Measurements from ENCODE around the gene GAL3ST2. TPM values are rescaled to one million over a fixed set of nuclear protein-coding genes. Genes with fewer than 3 reads are reported as not detected.

The GAL3ST2 gene
- total RNA-seq, 4 donors from 2014 or later, result 0.80 to 3.3 TPM; not detected in 2

DNA sequence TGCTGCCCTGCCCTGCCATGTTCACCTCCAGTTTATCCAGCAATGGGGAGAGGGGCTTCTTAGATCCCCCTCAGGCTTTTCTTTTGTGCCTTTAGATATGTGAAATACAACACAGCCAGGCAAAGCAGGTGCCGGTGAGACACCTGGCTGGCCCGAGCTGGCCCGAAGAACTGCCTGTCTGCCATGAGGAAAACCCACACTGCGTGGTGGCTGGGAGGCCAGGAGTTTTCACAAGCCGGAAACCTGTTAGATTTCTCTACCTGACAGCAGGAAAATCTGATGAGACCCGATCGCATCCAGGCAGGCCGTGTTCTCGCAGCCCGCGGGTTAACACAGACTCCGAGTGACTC is 5.7 kb upstream of the GAL3ST2 start:
- peaks cover 0 to 15% (median 5%) of the 10 kb centered on the region in 4 donors for H3K4me1 ChIP-seq
- H3K27ac ChIP-seq, result no peak overlapping the region
- no peaks in the 10 kb centered on the region for H3K27me3 ChIP-seq
- DNase-seq, result no peak
- H3K9me3 ChIP-seq, result no peaks in the 10 kb centered on the region
- no peak overlapping the region for H3K4me3 ChIP-seq
- no peak for TF ChIP-seq POLR2A (IDR thresholded peaks at IDR 0.05)
- TF ChIP-seq CTCF (IDR thresholded peaks at IDR 0.05), result no peak
- H3K36me3 ChIP-seq, result no peaks in the 10 kb centered on the region

- TF ChIP-seq POLR2A (IDR thresholded peaks at IDR 0.05) (no peak), CTCF (IDR thresholded peaks at IDR 0.05) (no peak)
- H3K4me1 ChIP-seq, result peaks cover 0 to 15% (median 5%) of the 10 kb centered on the region in 4 donors
- DNase-seq, result peak in 1 of 3 donors; percentile 55
- H3K27ac ChIP-seq, result peak overlapping the region in 1 of 4 donors; percentile 14
- H3K4me3 ChIP-seq, result no peak overlapping the region
- no peaks in the 10 kb centered on the region for H3K36me3 ChIP-seq
- H3K9me3 ChIP-seq, result no peaks in the 10 kb centered on the region
- no peaks in the 10 kb centered on the region for H3K27me3 ChIP-seq
Measured at GRCh38 chr2:241771286-241772062, 5.1 kb upstream of the GAL3ST2 start.

DNA sequence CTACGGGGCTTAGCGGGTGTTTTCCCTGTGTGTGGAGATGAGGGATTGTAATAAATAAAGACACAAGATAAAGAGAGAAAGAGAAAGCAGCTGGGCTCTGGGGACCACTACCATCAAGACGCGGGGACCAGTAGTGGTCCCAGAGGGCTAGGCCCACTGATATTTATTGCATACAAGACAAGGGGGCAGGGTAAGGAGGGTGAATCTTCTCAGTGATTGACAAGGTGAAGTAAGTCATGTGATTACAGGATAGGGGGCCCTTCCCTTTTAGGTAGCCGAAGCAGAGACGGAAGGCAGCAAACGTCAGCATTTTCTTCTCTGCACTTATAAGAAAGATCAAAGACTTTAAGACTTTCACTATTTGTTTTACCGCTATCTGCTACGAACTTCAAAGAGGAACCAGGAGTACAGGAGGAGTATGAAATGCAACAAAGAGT is 4.5 kb upstream of the GAL3ST2 start:
- H3K9me3 ChIP-seq, result no peaks in the 10 kb centered on the region
- H3K27me3 ChIP-seq, result no peaks in the 10 kb centered on the region
- H3K36me3 ChIP-seq, result no peaks in the 10 kb centered on the region
- TF ChIP-seq CTCF (IDR thresholded peaks at IDR 0.05) (no peak), POLR2A (IDR thresholded peaks at IDR 0.05) (no peak)
- H3K27ac ChIP-seq, result peak overlapping the region in 1 of 4 donors; percentile 14
- peaks cover 0 to 15% (median 5%) of the 10 kb centered on the region in 4 donors for H3K4me1 ChIP-seq
- peak in 2 of 3 donors; percentile 45 to 46 for DNase-seq
- peak overlapping the region in 1 of 4 donors; percentile 18 for H3K4me3 ChIP-seq

DNA sequence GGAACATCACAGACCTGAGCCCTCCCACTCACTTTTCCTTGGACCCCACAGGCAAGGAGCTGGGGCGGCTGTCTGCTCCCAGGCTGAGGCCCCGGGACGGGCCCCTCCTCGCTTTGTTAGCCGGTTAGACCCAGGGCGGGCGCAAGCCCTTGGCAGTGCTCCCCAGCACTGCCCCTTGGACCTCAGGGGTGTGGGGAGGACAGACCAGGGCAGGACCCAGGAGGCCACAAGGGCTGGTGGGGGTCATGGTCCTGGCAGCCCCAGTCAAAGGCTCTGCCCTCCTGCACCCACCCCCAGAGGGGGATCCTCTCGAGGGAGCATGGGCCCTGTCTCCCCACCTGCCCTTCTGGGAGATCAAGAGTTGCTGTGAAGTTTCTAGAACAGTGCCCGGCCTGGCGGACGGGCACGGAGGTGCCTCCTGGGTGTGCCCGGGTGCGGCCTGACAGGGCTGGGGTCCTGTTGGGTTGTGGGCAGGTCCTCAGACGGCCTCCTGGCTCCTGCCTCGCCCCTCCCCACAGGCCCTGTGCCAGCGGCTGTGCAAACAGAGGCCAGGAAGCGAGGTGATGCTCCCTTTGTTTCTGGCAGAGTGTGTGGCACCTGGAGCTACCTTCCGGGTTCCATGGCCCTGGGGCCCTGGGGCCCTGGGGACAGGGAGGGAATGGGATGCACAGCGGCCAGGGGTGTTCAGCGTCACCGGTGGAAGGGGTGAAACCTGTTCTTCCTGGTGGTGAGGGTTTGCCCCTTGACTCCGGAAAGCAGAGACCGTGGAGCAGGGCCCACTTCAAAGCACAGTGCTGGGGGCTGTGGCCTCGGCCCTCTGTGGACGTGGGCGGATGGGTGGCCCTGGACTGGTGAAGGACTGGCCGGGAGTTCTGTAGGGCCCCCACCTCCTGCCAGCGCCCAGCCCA is 2.9 kb upstream of the GAL3ST2 start:
- DNase-seq, result peak in 2 of 3 donors; percentile 52 to 56
- TF ChIP-seq POLR2A (IDR thresholded peaks at IDR 0.05), result no peak
- no peak for TF ChIP-seq CTCF (IDR thresholded peaks at IDR 0.05)
- Histone ChIP-seq H3K4me3 (no peak overlapping the region), H3K36me3 (no peaks in the 10 kb centered on the region), H3K4me1 (peaks cover 0 to 15% (median 5%) of the 10 kb centered on the region in 4 donors), H3K27me3 (no peaks in the 10 kb centered on the region), H3K9me3 (no peaks in the 10 kb centered on the region), H3K27ac (no peak overlapping the region)

DNA sequence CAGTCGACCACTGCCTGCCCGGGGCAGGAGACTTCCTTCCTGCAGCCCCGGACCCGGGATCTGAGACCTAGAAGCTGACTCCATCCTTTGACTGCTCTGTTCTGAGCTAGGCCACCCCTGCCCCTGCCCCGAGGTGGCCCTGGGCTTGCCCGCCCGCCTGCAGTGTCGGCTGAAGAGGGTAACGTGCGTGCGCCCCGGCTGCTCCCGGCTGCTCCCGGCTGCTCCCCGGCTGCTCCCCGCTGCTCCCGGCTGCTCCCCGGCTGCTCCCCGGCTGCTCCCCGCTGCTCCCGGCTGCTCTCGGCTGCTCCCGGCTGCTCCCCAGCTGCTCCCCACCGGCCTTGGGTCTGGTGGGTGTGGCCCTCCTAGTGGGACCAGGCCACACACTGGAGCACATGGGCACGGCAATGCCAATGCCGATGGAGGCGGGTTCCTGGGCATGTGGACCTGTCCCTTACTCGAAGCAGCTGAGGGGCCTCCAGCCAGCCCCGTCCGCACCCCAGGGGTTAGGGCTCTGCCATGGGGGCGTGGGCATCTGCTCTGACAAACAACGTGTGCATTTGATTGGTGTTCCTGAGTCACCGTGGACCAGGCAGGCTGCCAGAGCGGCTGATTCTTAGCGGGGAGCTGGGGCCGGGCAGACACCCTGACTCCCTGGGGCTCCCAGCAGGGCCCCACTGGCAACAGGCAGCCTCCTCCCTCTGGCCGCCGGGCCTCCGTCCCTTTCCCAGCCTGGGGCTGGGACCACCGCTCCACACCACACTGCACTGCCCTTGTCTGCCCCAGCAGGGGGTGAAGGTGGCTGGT is 2.0 kb upstream of the GAL3ST2 start:
- no peak overlapping the region for H3K4me3 ChIP-seq
- TF ChIP-seq CTCF (IDR thresholded peaks at IDR 0.05), result no peak
- no peak for TF ChIP-seq POLR2A (IDR thresholded peaks at IDR 0.05)
- no peaks in the 10 kb centered on the region for H3K9me3 ChIP-seq
- no peaks in the 10 kb centered on the region for H3K36me3 ChIP-seq
- H3K4me1 ChIP-seq, result peaks cover 0 to 15% (median 5%) of the 10 kb centered on the region in 4 donors
- H3K27ac ChIP-seq, result no peak overlapping the region
- H3K27me3 ChIP-seq, result no peaks in the 10 kb centered on the region
- peak in 2 of 3 donors; percentile 47 to 55 for DNase-seq

Data from Peyer's patch (tissue), 4 donors.